ENCODE measurements around the gene ZNF143.
"Not testable (repeated sequence)": the region's sequence is repeated elsewhere in the genome, so short reads cannot be mapped to it uniquely, and the experiment has no call there.

Gene ZNF143

GRCh38 chr11:9507277-9507580 lies 46.4 kb downstream of the ZNF143 start:
- Histone ChIP-seq H3K4me2 (ENCODE audit: low read depth, low read length, poor library complexity, severe bottlenecking) (no peak overlapping the region), H3K4me1 (ENCODE audit: insufficient read depth, low read length, poor library complexity, severe bottlenecking) (no peaks in the 10 kb centered on the region), H3K9me3 (ENCODE audit: insufficient read depth, low read depth, low read length) (no peaks in the 10 kb centered on the region), H3K9me2 (replicated peaks; ENCODE audit: low read depth, low read length) (no peaks in the 10 kb centered on the region), H3K9ac (ENCODE audit: low read depth, low read length, poor library complexity, severe bottlenecking) (no peak overlapping the region), H3K79me2 (ENCODE audit: insufficient read depth, low read length) (no peaks in the 10 kb centered on the region), H2AFZ (ENCODE audit: low read length) (no peak overlapping the region), H3K4me3 (ENCODE audit: low read length, poor library complexity, severe bottlenecking) (no peak overlapping the region), H4K20me1 (ENCODE audit: insufficient read depth, low read length, poor library complexity, severe bottlenecking) (no peaks in the 10 kb centered on the region), H3K36me3 (ENCODE audit: insufficient read depth, low read length) (peaks cover 23% of the 10 kb centered on the region; the same call in 1 of the 2 replicates), H3F3A (ENCODE audit: low read depth) (peaks cover 4% of the 10 kb centered on the region; the same call in 1 of the 2 replicates), H3K27me3 (ENCODE audit: insufficient read depth, low read length, poor library complexity, severe bottlenecking) (no peaks in the 10 kb centered on the region)
- TF ChIP-seq EZH2phosphoT487 (IDR thresholded peaks at IDR 0.05; ENCODE audit: borderline replicate concordance) (no peak), CTCF (conservative IDR thresholded peaks at IDR 0.05; ENCODE audit: low read length) (no peak)

- Histone ChIP-seq H3K27me3 (ENCODE audit: insufficient read depth, low read length, poor library complexity, severe bottlenecking) (no peaks in the 10 kb centered on the region), H3K79me2 (ENCODE audit: insufficient read depth, low read length) (no peaks in the 10 kb centered on the region), H3K4me3 (ENCODE audit: low read length, poor library complexity, severe bottlenecking) (no peak overlapping the region), H3K9me3 (ENCODE audit: insufficient read depth, low read depth, low read length) (no peaks in the 10 kb centered on the region), H4K20me1 (ENCODE audit: insufficient read depth, low read length, poor library complexity, severe bottlenecking) (no peaks in the 10 kb centered on the region), H3K4me1 (ENCODE audit: insufficient read depth, low read length, poor library complexity, severe bottlenecking) (no peaks in the 10 kb centered on the region), H3K4me2 (ENCODE audit: low read depth, low read length, poor library complexity, severe bottlenecking) (no peak overlapping the region), H3K36me3 (ENCODE audit: insufficient read depth, low read length) (peaks cover 36% of the 10 kb centered on the region; the same call in 1 of the 2 replicates), H3F3A (ENCODE audit: low read depth) (peaks cover 4% of the 10 kb centered on the region; the same call in 1 of the 2 replicates), H3K9me2 (replicated peaks; ENCODE audit: low read depth, low read length) (no peaks in the 10 kb centered on the region), H3K9ac (ENCODE audit: low read depth, low read length, poor library complexity, severe bottlenecking) (no peak overlapping the region), H2AFZ (ENCODE audit: low read length) (no peak overlapping the region)
- TF ChIP-seq CTCF (conservative IDR thresholded peaks at IDR 0.05; ENCODE audit: low read length): no peak
- TF ChIP-seq EZH2phosphoT487 (IDR thresholded peaks at IDR 0.05; ENCODE audit: borderline replicate concordance): no peak
Observed at GRCh38 chr11:9509041-9509440, 48.2 kb downstream of the ZNF143 start.

GRCh38 chr11:9512370-9513019 lies 51.7 kb downstream of the ZNF143 start:
- no peaks in the 10 kb centered on the region for H3K9me2 ChIP-seq (replicated peaks; ENCODE audit: low read depth, low read length)
- H3K36me3 ChIP-seq (ENCODE audit: insufficient read depth, low read length): peaks cover 57% of the 10 kb centered on the region; the same call in 1 of the 2 replicates
- no peak overlapping the region for H3K9ac ChIP-seq (ENCODE audit: low read depth, low read length, poor library complexity, severe bottlenecking)
- no peak for TF ChIP-seq CTCF (conservative IDR thresholded peaks at IDR 0.05; ENCODE audit: low read length)
- TF ChIP-seq EZH2phosphoT487 (IDR thresholded peaks at IDR 0.05; ENCODE audit: borderline replicate concordance): no peak
- no peaks in the 10 kb centered on the region for H4K20me1 ChIP-seq (ENCODE audit: insufficient read depth, low read length, poor library complexity, severe bottlenecking)
- no peak overlapping the region for H2AFZ ChIP-seq (ENCODE audit: low read length)
- H3K4me2 ChIP-seq (ENCODE audit: low read depth, low read length, poor library complexity, severe bottlenecking): no peak overlapping the region
- no peaks in the 10 kb centered on the region for H3K79me2 ChIP-seq (ENCODE audit: insufficient read depth, low read length)
- H3F3A ChIP-seq (ENCODE audit: low read depth): peaks cover 4% of the 10 kb centered on the region; the same call in 1 of the 2 replicates
- no peak overlapping the region for H3K4me3 ChIP-seq (ENCODE audit: low read length, poor library complexity, severe bottlenecking)
- no peaks in the 10 kb centered on the region for H3K9me3 ChIP-seq (ENCODE audit: insufficient read depth, low read depth, low read length)
- H3K27me3 ChIP-seq (ENCODE audit: insufficient read depth, low read length, poor library complexity, severe bottlenecking): no peaks in the 10 kb centered on the region
- no peaks in the 10 kb centered on the region for H3K4me1 ChIP-seq (ENCODE audit: insufficient read depth, low read length, poor library complexity, severe bottlenecking)

- peaks cover 45% of the 10 kb centered on the region; the same call in 1 of the 2 replicates for H3K36me3 ChIP-seq (ENCODE audit: insufficient read depth, low read length)
- not testable (repeated sequence) for H3K9me3 ChIP-seq (ENCODE audit: insufficient read depth, low read depth, low read length); H3K9ac ChIP-seq (ENCODE audit: low read depth, low read length, poor library complexity, severe bottlenecking); H3F3A ChIP-seq (ENCODE audit: low read depth); H3K79me2 ChIP-seq (ENCODE audit: insufficient read depth, low read length); H3K9me2 ChIP-seq (replicated peaks; ENCODE audit: low read depth, low read length); H3K27me3 ChIP-seq (ENCODE audit: insufficient read depth, low read length, poor library complexity, severe bottlenecking); H3K4me2 ChIP-seq (ENCODE audit: low read depth, low read length, poor library complexity, severe bottlenecking); H3K4me3 ChIP-seq (ENCODE audit: low read length, poor library complexity, severe bottlenecking); H3K4me1 ChIP-seq (ENCODE audit: insufficient read depth, low read length, poor library complexity, severe bottlenecking); H2AFZ ChIP-seq (ENCODE audit: low read length); H4K20me1 ChIP-seq (ENCODE audit: insufficient read depth, low read length, poor library complexity, severe bottlenecking)
Observed at GRCh38 chr11:9514576-9514975, 53.8 kb downstream of the ZNF143 start.
